CD4-positive, alpha-beta T cell (primary cell): ENCODE measurements around the gene DBT. TPM values are rescaled to one million over a fixed set of nuclear protein-coding genes. Genes with fewer than 3 reads are reported as not detected.
A peak's percentile ranks its signal among the peaks of the same experiment; 100 is the strongest.

Experiments
- ATAC-seq: fragments of 200-7000 bp; cut with Tn5 transposase; one replicate; pipeline ENCODE4 v1.10.0; 2022; ENCODE audit warnings: mild to moderate bottlenecking; ENCODE audit not compliant: poor library complexity
- CTCF ChIA-PET: fragments of 350-600 bp; sonication (Branson Sonifier 250); formaldehyde crosslinking; loops from one replicate; lab custom pipeline; 2021; ENCODE audit warnings: antibody characterized with exemption, inconsistent platforms; lab: Charles Lee
- POLR2A ChIA-PET: fragments of 350-600 bp; sonication (Branson Sonifier 250); formaldehyde crosslinking; loops from one replicate; lab custom pipeline; 2021; ENCODE audit warnings: antibody characterized with exemption, inconsistent platforms; lab: Charles Lee
- DNase-seq, 14 experiments: peaks; one replicate each; pipeline ENCODE4 v3.0.0-alpha.2; 2013 to 2020; ENCODE audit warnings: mixed read lengths in 2 of 14
- H3K27ac ChIP-seq, 2 donors: one replicate each; pipeline versions ENCODE4 v1.5.1 to v1.7.0; 2013; ENCODE audit warnings: low read length in 2 of 2, low read depth in 1 of 2, mild to moderate bottlenecking in 1 of 2
- H3K27me3 ChIP-seq, 2 experiments: 1 replicate in 1 of 2; 2 replicates in 1 of 2; pipeline versions ENCODE4 v1.6.1 to v1.7.0; 2013; ENCODE audit warnings: low read length in 2 of 2, control low read depth in 1 of 2, mild to moderate bottlenecking in 1 of 2, moderate library complexity in 1 of 2; ENCODE audit not compliant: insufficient read depth in 2 of 2, control insufficient read depth in 1 of 2
- H3K36me3 ChIP-seq: one replicate; pipeline ENCODE4 v1.6.1; 2013; ENCODE audit warnings: low read length, control low read depth; ENCODE audit not compliant: insufficient read depth
- H3K4me1 ChIP-seq: one replicate; pipeline ENCODE4 v1.6.1; 2013; ENCODE audit warnings: low read length, control low read depth; ENCODE audit not compliant: insufficient read depth
- H3K4me3 ChIP-seq: one replicate; pipeline ENCODE4 v1.5.1; 2013; ENCODE audit warnings: mild to moderate bottlenecking, low read length, moderate library complexity
- H3K9me3 ChIP-seq, 2 experiments: 1 replicate in 1 of 2; 2 replicates in 1 of 2; pipeline versions ENCODE4 v1.6.1 to v1.7.0; 2013; ENCODE audit warnings: low read length in 2 of 2, mild to moderate bottlenecking in 2 of 2, control low read depth in 1 of 2, moderate library complexity in 1 of 2; ENCODE audit not compliant: control insufficient read depth in 1 of 2, insufficient read depth in 1 of 2
- H3K27ac Mint-ChIP-seq: one replicate; pipeline ENCODE4 v1.8.0; 2020; ENCODE audit warnings: mixed read lengths
- H3K27me3 Mint-ChIP-seq: one replicate; pipeline ENCODE4 v1.8.0; 2021; ENCODE audit warnings: mixed read lengths
- H3K36me3 Mint-ChIP-seq: one replicate; pipeline ENCODE4 v1.8.0; 2021; ENCODE audit warnings: low read depth, mixed read lengths
- H3K4me1 Mint-ChIP-seq: one replicate; pipeline ENCODE4 v1.8.0; 2021; ENCODE audit warnings: low read depth, mixed read lengths
- H3K4me3 Mint-ChIP-seq: one replicate; pipeline ENCODE4 v1.8.0; 2020; ENCODE audit warnings: mild to moderate bottlenecking, mixed read lengths
- H3K9me3 Mint-ChIP-seq: one replicate; pipeline ENCODE4 v1.8.0; 2020; ENCODE audit warnings: mixed read lengths
- CTCF ChIP-seq: fragments of 200-600 bp; IDR thresholded peaks from one replicate; pipeline ENCODE4 v1.8.0; 2022; ENCODE audit warnings: antibody characterized with exemption, mild to moderate bottlenecking
- intact Hi-C, 2 experiments: fragments of 100-400 bp; cut with DNase I in 1 of 2; cut with micrococcal nuclease in 1 of 2; formaldehyde crosslinking; loops; one replicate each; pipeline versions ENCODE4 v1.15.1 to v1.9.0; 2023 to 2025; cut with DNase I, micrococcal nuclease
- total RNA-seq, 174 experiments: library from RNA in 2 of 174; stranded (reverse) in 2 of 174; gene quantifications; one replicate each; pipeline ENCODE4 v1.2.3 and lab custom pipeline; 2021 to 2026

Gene DBT
- total RNA-seq, 2 experiments from 2014 or later = 5.3 to 5.4 TPM

GRCh38 chr1:100152271-100152670 lies 97.4 kb downstream of the DBT start:
- H3K27ac ChIP-seq = no peak overlapping the region
- TF ChIP-seq CTCF = no peak

GRCh38 chr1:100151679-100152078 lies 98.0 kb downstream of the DBT start:
- DNase-seq (no peak), ATAC-seq (no peak)
- H3K9me3 Mint-ChIP-seq = no peaks in the 10 kb centered on the region
- peak overlapping the region; percentile 42 for H3K27ac Mint-ChIP-seq
- peaks cover 32% of the 10 kb centered on the region for H3K36me3 Mint-ChIP-seq
- peaks cover 7% of the 10 kb centered on the region for H3K4me1 Mint-ChIP-seq
- ChIA-PET POLR2A (interaction anchor here (1.2 kb wide), 1 partner anchor 18 kb away, joined by 3 read pairs; no protein-coding TSS in a partner anchor), CTCF (no interaction called here)
- intact Hi-C loops = no loop called here
- no peaks in the 10 kb centered on the region for H3K27me3 Mint-ChIP-seq
- no peak overlapping the region for H3K4me3 Mint-ChIP-seq
- no peak overlapping the region for H3K27ac ChIP-seq
- no peaks in the 10 kb centered on the region for H3K27me3 ChIP-seq
- H3K4me3 ChIP-seq = no peak overlapping the region
- no peak for TF ChIP-seq CTCF
- peaks cover 33% of the 10 kb centered on the region for H3K36me3 ChIP-seq
- H3K4me1 ChIP-seq = no peaks in the 10 kb centered on the region
- no peaks in the 10 kb centered on the region for H3K9me3 ChIP-seq

More at GRCh38 chr1:100152271-100152670, 97.4 kb downstream of the DBT start:
- H3K27me3 ChIP-seq = no peaks in the 10 kb centered on the region
- H3K27me3 Mint-ChIP-seq = no peaks in the 10 kb centered on the region
- peaks cover 7% of the 10 kb centered on the region for H3K4me1 Mint-ChIP-seq
- no peak overlapping the region for H3K4me3 ChIP-seq
- peaks cover 27% of the 10 kb centered on the region for H3K36me3 ChIP-seq
- peaks cover 29% of the 10 kb centered on the region for H3K36me3 Mint-ChIP-seq
- H3K4me3 Mint-ChIP-seq = no peak overlapping the region
- ChIA-PET CTCF (interaction anchor here (0.5 to 1.0 kb wide), 2 partner anchors 11 to 37 kb away, joined by 3 to 4 read pairs; no protein-coding TSS in a partner anchor), POLR2A (interaction anchor here (1.0 kb wide), 1 partner anchor 19 kb away, joined by 3 read pairs; the partner anchor contains the start of gene TRMT13)
- H3K9me3 ChIP-seq = no peaks in the 10 kb centered on the region
- intact Hi-C loops = no loop called here
- ATAC-seq (no peak), DNase-seq (peak in 1 of 14 experiments; percentile 6)
- no peaks in the 10 kb centered on the region for H3K4me1 ChIP-seq
- H3K27ac Mint-ChIP-seq = peak overlapping the region; percentile 42
- H3K9me3 Mint-ChIP-seq = no peaks in the 10 kb centered on the region

- Histone ChIP-seq H3K36me3 (peaks cover 66% of the 10 kb centered on the region), H3K27me3 (no peaks in the 10 kb centered on the region), H3K27ac (no peak overlapping the region), H3K4me3 (no peak overlapping the region), H3K9me3 (no peaks in the 10 kb centered on the region), H3K4me1 (no peaks in the 10 kb centered on the region)
- DNase-seq (no peak), ATAC-seq (no peak)
- CTCF ChIA-PET = no interaction called here
- intact Hi-C loops = no loop called here
- TF ChIP-seq CTCF = no peak
- peaks cover 7% of the 10 kb centered on the region for H3K4me1 Mint-ChIP-seq
- peaks cover 67% of the 10 kb centered on the region for H3K36me3 Mint-ChIP-seq
- no peak overlapping the region for H3K27ac Mint-ChIP-seq
- no peaks in the 10 kb centered on the region for H3K27me3 Mint-ChIP-seq
- H3K4me3 Mint-ChIP-seq = no peak overlapping the region
- POLR2A ChIA-PET = no interaction called here
- no peaks in the 10 kb centered on the region for H3K9me3 Mint-ChIP-seq
Observed at GRCh38 chr1:100147875-100148274, 101.8 kb downstream of the DBT start.
